ENCODE measurements around the gene AKAP13. TPM values are rescaled to one million over a fixed set of nuclear protein-coding genes. Genes with fewer than 3 reads are reported as not detected.

Gene AKAP13
- polyA plus RNA-seq, 1 donor from 2014 or later: 152 TPM

DNA sequence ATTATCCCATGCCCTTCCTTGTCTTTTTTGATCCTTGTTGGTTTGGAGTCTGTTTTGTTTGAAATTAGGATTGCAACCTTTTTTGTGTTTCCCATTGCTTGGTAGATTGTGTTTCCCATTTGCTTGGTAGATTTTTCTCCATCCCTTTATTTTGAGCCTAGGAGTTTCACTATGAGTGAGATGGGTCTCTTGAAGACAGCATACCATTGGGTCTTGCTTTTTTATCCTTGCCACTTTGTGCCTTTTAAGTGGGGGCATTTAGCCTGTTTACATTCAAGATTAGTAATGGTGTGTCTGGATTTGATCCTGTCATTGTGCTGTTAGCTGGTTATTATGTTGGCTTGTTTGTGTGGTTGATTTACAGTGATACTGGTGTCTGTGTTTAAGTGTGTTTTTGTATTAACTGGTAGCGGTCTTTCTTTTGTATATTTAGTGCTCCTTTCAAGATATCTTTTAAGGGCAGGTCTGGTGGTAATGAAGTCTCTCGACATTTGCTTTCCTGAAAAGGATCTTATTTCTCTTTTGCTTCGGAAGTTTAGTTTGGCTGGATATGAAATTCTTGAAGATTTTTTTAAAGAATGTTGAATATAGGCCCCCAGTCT lies 70.8 kb downstream of the AKAP13 start:
- Mint-ChIP-seq H3K36me3 (peaks cover 13% of the 10 kb centered on the region), H3K27ac (peak overlapping the region in 1 of 3 donors; percentile 82), H3K4me3 (peak overlapping the region in 1 of 4 donors; percentile 30), H3K9me3 (peaks cover 0 to 12% (median 7%) of the 10 kb centered on the region in 3 donors), H3K4me1 (peaks cover 69 to 75% (median 74%) of the 10 kb centered on the region in 3 donors), H3K27me3 (no peaks in the 10 kb centered on the region)

DNA sequence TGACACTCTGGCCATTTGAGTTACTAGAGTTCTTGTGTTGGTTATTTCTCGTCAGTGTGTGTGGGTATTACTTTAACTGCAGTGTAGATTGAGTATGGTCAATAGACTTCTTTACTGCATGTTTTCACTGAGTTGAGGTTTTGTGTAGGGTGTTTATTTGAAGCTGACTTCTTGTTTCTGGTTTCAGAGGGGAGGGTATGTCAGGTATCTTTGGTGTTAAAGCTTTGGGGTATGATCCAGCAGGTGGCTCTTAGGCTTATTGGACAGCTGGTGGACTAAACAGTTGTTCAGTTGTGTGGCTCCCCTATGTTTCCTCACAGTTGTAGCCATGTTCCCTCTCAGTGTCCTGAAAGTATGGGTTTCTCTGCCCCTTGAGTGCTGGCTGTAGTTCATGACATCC lies 72.0 kb downstream of the AKAP13 start:
- Mint-ChIP-seq H3K4me1 (peaks cover 78 to 81% (median 80%) of the 10 kb centered on the region in 3 donors), H3K9me3 (peaks cover 0 to 12% (median 7%) of the 10 kb centered on the region in 3 donors), H3K4me3 (peak overlapping the region; percentile 0 to 80 (median 28)), H3K27me3 (no peaks in the 10 kb centered on the region), H3K36me3 (peaks cover 12% of the 10 kb centered on the region), H3K27ac (peak overlapping the region; percentile 49 to 92 (median 88))

DNA sequence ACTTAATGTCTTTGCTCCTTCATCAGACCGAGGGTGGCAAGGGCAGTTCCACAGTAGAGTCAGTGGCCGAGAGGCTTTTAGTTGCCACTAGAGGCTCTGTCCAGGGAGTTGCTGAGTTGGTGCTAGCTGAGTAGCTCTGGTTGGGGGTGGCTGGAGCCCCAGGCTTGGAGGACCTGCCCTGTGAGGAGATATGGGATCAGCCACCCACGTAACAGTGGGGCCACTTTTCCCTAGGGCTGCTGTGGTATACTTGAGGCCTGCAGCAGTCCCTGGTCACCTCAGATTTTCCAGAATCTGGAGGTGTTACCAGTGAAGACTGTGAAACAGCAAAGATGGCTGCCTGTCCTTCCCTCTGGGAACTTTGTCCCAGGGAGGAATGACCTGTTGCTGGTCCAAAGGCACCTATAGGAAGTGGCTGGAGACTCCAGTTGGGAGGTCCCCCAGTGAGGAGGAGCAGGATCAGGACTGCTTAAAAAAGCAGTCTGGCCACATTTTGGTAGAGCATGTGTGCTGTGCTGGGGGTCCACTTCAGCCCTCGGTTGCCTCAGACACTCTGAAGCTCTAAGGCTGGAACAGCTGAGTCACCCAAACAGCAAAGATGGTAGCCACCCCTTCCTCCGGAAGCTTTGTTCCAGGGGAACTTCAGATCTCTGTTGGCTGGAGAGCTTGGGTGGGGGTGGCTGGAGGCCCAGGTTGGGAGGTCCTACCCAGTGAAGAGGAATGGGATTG lies 72.9 kb downstream of the AKAP13 start:
- Mint-ChIP-seq H3K4me1 (peaks cover 74 to 75% (median 75%) of the 10 kb centered on the region in 3 donors), H3K9me3 (peaks cover 0 to 12% (median 6%) of the 10 kb centered on the region in 3 donors), H3K36me3 (peaks cover 10% of the 10 kb centered on the region), H3K27me3 (no peaks in the 10 kb centered on the region), H3K27ac (peak overlapping the region; percentile 10 to 92 (median 88)), H3K4me3 (peak overlapping the region in 3 of 4 donors; percentile 0 to 80 (median 40))

DNA sequence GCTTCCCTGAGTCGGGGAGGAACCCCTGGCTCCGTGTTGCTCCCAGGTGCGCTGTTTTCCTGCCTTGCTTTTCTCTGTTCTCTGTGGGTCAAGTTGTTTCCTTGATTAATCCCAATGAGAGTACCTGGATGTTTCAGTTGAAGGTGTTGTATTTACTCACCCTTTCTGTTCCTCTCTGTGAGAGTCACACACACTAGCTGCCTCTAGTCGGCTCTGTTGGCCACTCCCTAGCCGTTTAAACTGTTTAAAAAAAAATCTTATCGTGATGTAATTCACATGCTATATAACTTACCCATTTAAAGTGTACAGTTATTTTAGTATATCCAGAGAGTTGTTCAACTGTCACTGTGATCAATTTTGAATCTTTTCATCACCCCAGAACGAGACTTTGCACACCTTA lies 74.0 kb downstream of the AKAP13 start:
- H3K36me3 Mint-ChIP-seq: peaks cover 11% of the 10 kb centered on the region
- peak overlapping the region in 2 of 3 donors; percentile 88 for H3K27ac Mint-ChIP-seq
- peaks cover 73 to 74% (median 73%) of the 10 kb centered on the region in 3 donors for H3K4me1 Mint-ChIP-seq
- H3K9me3 Mint-ChIP-seq: peaks cover 0 to 12% (median 6%) of the 10 kb centered on the region in 3 donors
- no peaks in the 10 kb centered on the region for H3K27me3 Mint-ChIP-seq
- H3K4me3 Mint-ChIP-seq: peak overlapping the region in 3 of 4 donors; percentile 36 to 78 (median 57)

DNA sequence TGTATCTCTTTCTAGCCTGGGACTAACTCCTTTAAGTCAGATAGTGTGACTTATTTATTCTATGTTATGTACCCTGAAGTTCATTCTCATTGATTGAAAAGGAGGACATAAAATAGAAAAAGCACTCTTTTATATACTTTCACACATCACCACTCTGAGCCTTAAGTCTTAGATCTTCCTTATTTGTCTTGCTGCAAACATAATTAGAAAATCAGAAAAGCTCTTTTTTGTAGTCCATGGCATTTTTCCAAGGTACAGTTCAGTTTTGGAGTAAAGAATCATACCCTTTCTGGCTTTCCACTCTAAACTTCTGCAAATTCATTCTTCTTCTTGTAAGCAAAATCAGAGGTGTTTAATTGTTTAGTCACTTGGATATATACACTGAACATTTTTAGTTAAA lies 75.5 kb downstream of the AKAP13 start:
- H3K4me3 Mint-ChIP-seq: peak overlapping the region in 3 of 4 donors; percentile 29 to 30 (median 30)
- peak overlapping the region; percentile 82 to 88 (median 88) for H3K27ac Mint-ChIP-seq
- peaks cover 2% of the 10 kb centered on the region for H3K36me3 Mint-ChIP-seq
- H3K9me3 Mint-ChIP-seq: peaks cover 0 to 6% (median 4%) of the 10 kb centered on the region in 3 donors
- H3K27me3 Mint-ChIP-seq: no peaks in the 10 kb centered on the region
- H3K4me1 Mint-ChIP-seq: peaks cover 75 to 78% (median 75%) of the 10 kb centered on the region in 3 donors

DNA sequence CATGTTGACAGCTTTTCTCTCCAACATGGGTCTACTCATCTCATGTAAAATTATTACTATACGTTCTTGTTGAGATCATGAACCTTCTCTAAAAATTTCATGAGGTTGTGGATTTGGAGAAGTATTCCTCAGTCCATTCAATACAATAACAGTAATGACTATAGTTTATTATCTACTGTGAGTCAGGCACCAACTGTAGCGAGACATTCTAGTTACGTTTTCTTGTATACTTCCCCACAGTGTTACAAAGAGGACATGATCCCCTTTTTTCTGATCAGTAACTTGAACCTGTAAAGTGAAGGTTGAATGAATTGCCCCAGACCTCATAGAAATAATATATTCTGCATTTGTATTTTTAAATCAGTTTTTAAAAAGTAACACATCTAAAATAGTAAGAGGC lies 76.4 kb downstream of the AKAP13 start:
- Mint-ChIP-seq H3K27ac (peak overlapping the region; percentile 88 to 96 (median 95)), H3K9me3 (no peaks in the 10 kb centered on the region), H3K4me1 (peaks cover 71 to 74% (median 72%) of the 10 kb centered on the region in 3 donors), H3K4me3 (peak overlapping the region; percentile 68 to 88 (median 77)), H3K27me3 (no peaks in the 10 kb centered on the region), H3K36me3 (peaks cover 2% of the 10 kb centered on the region)

DNA sequence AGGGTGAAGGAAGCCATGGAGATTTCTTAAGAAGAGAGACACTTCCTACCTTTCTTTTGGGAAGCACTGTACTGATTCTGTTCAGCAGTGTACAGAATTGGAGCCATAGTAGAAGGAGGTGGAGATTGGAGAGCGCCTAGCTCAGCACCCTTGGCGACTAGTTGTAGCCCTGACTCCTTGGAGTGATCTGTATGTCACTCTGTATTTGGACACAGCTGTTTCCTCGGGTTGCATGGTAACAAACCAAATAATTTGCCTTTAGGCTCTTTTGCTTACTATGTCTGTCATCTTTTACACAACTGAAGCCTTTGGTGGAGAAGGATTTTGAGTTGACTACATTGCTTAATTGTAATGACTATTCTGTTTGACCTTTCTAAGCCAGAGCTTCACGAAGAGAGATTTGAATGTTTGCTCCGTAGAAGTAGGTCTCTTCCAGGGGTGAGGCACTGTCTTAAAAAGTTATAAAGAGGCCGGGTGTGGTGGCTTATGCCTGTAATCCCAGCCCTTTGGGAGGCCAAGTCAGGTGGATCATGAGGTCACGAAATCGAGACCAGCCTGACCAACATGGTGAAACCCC lies 77.1 kb downstream of the AKAP13 start:
- H3K27ac Mint-ChIP-seq: peak overlapping the region; percentile 88 to 96 (median 95)

DNA sequence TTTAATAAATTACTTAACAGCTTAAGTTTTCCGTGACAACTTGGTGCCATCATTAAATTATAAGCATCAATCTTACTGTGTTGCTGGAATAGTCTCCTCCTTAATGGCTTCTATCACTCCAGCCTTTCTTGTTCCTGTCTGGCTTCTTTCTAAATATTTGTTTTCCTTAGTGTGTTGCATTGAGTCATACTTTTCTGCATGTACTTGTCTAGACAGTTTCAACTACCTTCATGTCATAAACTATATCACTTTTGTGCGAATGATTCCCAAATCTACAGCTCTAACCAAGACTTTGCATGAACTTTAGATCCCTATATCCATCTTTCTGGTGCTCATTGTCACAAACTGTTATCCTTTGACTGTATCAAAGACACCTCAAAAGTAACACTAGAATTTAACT lies 78.4 kb downstream of the AKAP13 start:
- H3K27ac Mint-ChIP-seq: peak overlapping the region; percentile 57 to 84 (median 67)
- H3K4me1 Mint-ChIP-seq: peaks cover 66 to 71% (median 71%) of the 10 kb centered on the region in 3 donors
- H3K9me3 Mint-ChIP-seq: no peaks in the 10 kb centered on the region
- H3K27me3 Mint-ChIP-seq: no peaks in the 10 kb centered on the region
- peak overlapping the region in 3 of 4 donors; percentile 15 to 47 (median 41) for H3K4me3 Mint-ChIP-seq
- H3K36me3 Mint-ChIP-seq: peaks cover 3% of the 10 kb centered on the region

More for the DNA sequence above, 77.1 kb downstream of the AKAP13 start:
- Mint-ChIP-seq H3K4me3 (peak overlapping the region; percentile 68 to 88 (median 77)), H3K9me3 (no peaks in the 10 kb centered on the region), H3K4me1 (peaks cover 69 to 74% (median 72%) of the 10 kb centered on the region in 3 donors), H3K27me3 (no peaks in the 10 kb centered on the region), H3K36me3 (peaks cover 3% of the 10 kb centered on the region)

DNA sequence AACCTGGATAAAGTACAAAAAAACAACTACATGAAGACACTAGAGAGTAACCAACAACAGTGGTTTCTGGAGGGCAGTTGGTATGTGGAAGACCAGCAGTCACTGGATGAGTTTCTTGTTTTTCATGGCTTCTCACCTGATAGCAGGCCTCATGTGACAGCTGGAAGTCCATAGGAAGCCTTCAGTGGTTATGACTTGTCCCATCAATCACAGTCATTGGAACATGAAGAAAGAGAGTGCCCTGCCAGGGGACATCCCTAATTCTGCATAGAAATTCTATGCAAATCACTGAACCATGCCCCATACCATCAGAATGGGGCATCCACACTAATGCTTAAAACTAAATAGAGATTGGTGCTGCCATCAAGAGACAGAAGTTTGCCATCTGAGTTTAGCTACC lies 81.6 kb downstream of the AKAP13 start:
- H3K4me1 Mint-ChIP-seq: peaks cover 51 to 56% (median 55%) of the 10 kb centered on the region in 3 donors

DNA sequence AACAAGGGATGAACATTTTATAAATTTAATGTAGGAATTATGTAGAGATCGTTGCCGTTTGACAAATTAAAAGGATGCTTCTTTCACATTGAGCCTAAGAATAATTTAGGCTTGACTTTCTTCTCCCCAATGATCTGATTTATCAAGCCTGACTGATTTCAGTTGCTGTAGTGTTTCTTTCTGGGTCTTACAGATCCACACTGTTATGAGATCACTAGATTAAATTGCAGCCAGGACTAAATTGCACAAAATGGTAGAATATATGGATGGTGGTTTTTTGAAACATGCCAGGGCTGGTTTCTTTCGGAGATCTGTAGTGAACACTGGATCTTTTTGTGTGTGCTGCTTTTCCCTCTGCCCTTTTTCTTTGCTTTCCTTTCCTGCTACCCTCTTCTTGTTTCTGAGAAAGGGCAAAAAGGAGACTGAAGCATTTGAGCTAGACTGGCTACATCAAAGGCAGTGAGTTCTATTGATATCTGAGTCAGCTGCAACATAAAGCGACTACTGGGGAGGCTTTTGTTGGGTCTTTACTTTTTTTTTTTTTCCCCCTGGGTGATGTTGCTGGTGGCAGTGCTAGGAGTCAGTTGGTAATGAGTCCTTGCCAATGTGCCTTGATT lies 83.0 kb downstream of the AKAP13 start:
- H3K4me1 Mint-ChIP-seq: peaks cover 55 to 61% (median 60%) of the 10 kb centered on the region in 3 donors
- H3K27me3 Mint-ChIP-seq: no peaks in the 10 kb centered on the region
- H3K4me3 Mint-ChIP-seq: peak overlapping the region in 2 of 4 donors; percentile 49 to 59
- H3K36me3 Mint-ChIP-seq: peaks cover 3% of the 10 kb centered on the region
- peak overlapping the region in 1 of 3 donors; percentile 19 for H3K27ac Mint-ChIP-seq
- H3K9me3 Mint-ChIP-seq: no peaks in the 10 kb centered on the region

More for the DNA sequence above, 81.6 kb downstream of the AKAP13 start:
- H3K9me3 Mint-ChIP-seq: no peaks in the 10 kb centered on the region
- H3K4me3 Mint-ChIP-seq: no peak overlapping the region
- H3K36me3 Mint-ChIP-seq: peaks cover 3% of the 10 kb centered on the region
- H3K27ac Mint-ChIP-seq: no peak overlapping the region
- H3K27me3 Mint-ChIP-seq: no peaks in the 10 kb centered on the region

DNA sequence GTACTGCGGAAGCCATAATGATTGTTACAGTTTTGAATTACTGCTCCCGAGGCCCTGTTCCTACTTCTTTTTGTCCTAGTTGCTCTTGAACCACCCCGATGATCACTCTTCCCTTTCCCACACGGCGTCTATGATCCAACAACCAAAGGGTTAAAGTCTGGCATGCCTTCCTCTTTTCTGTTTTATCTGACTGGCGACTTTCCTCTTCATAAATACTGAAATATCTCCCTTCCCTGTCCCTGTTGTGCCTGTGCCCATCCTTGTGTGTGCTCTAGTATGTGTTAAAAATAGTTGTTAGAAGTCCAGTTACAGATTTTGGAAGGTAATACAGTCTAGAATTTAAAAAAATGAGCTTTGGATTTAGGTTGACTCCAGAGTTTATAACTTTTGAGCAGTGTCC lies 83.6 kb downstream of the AKAP13 start:
- peak overlapping the region in 2 of 4 donors; percentile 39 to 47 for H3K4me3 Mint-ChIP-seq
- peaks cover 52 to 60% (median 57%) of the 10 kb centered on the region in 3 donors for H3K4me1 Mint-ChIP-seq
- no peaks in the 10 kb centered on the region for H3K27me3 Mint-ChIP-seq
- H3K27ac Mint-ChIP-seq: peak overlapping the region in 1 of 3 donors; percentile 33
- H3K9me3 Mint-ChIP-seq: no peaks in the 10 kb centered on the region
- peaks cover 1% of the 10 kb centered on the region for H3K36me3 Mint-ChIP-seq

DNA sequence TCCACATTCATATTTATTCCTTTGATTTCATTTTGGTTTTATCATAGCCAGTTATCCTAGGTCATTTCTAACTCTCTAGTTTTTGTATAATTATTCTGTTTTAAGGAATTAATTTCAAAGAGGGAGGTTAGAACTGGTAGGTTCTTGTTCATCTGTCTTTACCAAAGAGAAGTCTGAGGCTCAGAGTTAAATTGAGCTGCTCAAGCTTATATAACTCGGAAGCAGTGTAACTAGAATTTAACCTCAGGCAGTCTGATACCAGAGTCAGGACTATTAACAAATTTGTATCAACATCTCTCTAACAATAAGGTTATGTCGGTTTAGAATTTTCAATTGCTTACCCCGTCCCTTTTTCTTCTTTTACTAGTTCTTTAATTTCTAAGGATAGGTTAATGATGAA lies 84.1 kb downstream of the AKAP13 start:
- Mint-ChIP-seq H3K36me3 (peaks cover 1% of the 10 kb centered on the region), H3K4me3 (no peak overlapping the region), H3K27ac (no peak overlapping the region), H3K4me1 (peaks cover 51 to 63% (median 59%) of the 10 kb centered on the region in 3 donors), H3K27me3 (no peaks in the 10 kb centered on the region), H3K9me3 (no peaks in the 10 kb centered on the region)

DNA sequence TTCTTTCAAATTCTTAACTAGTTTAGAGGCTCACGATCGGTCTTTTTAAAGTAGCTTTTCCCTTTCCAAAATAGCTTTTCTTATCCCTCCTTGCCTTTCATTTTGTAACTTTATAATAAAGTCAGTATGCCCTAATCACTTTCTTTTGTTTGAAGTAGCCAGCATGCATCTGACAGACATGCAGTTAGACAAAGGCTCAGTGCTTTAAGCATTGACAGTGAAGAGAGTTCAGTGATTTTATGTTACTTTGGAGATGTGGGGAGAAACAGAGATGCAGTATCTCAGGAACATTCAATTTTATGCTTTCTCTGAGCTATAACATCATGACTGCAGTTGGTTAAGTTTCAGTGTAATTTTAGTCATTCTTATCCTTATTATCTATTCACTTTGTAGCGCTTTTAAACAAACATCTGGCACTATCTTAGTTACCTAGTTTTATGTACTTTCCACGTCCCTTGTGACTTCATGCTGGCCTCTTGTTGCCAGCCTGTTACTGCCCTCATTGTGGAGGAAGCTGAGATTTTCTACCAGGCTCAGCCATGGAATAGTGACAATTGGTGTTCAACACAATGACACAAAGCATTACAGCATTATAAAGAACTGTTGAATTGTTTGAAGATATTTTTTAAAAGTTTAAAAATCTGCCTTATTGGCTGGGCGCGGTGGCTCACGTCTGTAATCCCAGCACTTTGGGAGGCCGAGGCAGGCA lies 90.3 kb downstream of the AKAP13 start:
- Mint-ChIP-seq H3K36me3 (peaks cover 3% of the 10 kb centered on the region), H3K27ac (peak overlapping the region; percentile 7 to 81 (median 36)), H3K27me3 (no peaks in the 10 kb centered on the region), H3K9me3 (peaks cover 0 to 1% (median 0%) of the 10 kb centered on the region in 3 donors), H3K4me1 (peaks cover 66 to 71% (median 70%) of the 10 kb centered on the region in 3 donors), H3K4me3 (peak overlapping the region in 1 of 4 donors; percentile 63)

DNA sequence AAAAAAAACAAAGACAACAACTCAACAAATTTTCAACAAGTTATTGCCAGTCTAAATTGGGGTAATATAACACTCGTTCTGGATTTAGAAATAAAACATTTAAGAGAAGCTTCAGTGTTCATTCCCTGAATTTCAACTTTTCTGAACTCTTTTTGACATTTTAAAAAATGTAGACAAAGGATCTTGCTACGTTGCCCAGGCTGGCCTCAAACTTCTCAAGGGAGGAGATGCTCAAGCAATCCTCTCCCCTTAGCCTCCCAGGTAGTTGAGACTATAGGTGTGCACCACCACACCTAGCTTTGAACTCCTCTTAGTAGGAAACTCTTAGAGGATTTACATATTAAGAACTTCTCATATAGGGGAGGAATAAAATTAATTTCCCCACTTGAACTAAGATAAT lies 91.9 kb downstream of the AKAP13 start:
- Mint-ChIP-seq H3K9me3 (peaks cover 0 to 1% (median 0%) of the 10 kb centered on the region in 3 donors), H3K36me3 (peaks cover 3% of the 10 kb centered on the region), H3K4me1 (peaks cover 70 to 77% (median 77%) of the 10 kb centered on the region in 3 donors), H3K27ac (peak overlapping the region in 2 of 3 donors; percentile 31 to 43), H3K27me3 (no peaks in the 10 kb centered on the region), H3K4me3 (peak overlapping the region in 2 of 4 donors; percentile 14 to 25)
